DMS153 (cell line): ENCODE measurements around the gene ING5.
A peak's percentile ranks its signal among the peaks of the same experiment; 100 is the strongest.
"Not testable (repeated sequence)": the region's sequence is repeated elsewhere in the genome, so short reads cannot be mapped to it uniquely, and the experiment has no call there.

ENCODE experiments used
- DNase-seq: peaks from one replicate; lab custom pipeline; 2025; lab: John Stamatoyannopoulos, UW

The ING5 gene

GRCh38 chr2:241706537-241706936 lies 4.7 kb downstream of the ING5 start:
- no peak for DNase-seq

GRCh38 chr2:241708879-241709278 lies 7.0 kb downstream of the ING5 start:
- no peak for DNase-seq

- DNase-seq: no peak
These were observed 17.3 kb downstream of the ING5 start for GRCh38 chr2:241719093-241719492.

GRCh38 chr2:241720099-241720498 lies 18.3 kb downstream of the ING5 start:
- no peak for DNase-seq

GRCh38 chr2:241720560-241720959 lies 18.7 kb downstream of the ING5 start:
- DNase-seq: no peak

GRCh38 chr2:241721852-241722251 lies 20.0 kb downstream of the ING5 start:
- no peak for DNase-seq

- DNase-seq: no peak
These were observed 21.1 kb downstream of the ING5 start for GRCh38 chr2:241722896-241723454.

GRCh38 chr2:241724259-241724974 lies 22.6 kb downstream of the ING5 start:
- DNase-seq: no peak

- no peak for DNase-seq
These were observed 23.4 kb downstream of the ING5 start for GRCh38 chr2:241724975-241725870.

GRCh38 chr2:241726459-241726858 lies 24.6 kb downstream of the ING5 start:
- no peak for DNase-seq

- no peak for DNase-seq
These were observed 26.2 kb downstream of the ING5 start for GRCh38 chr2:241728000-241728399.

GRCh38 chr2:241728627-241729026 lies 26.8 kb downstream of the ING5 start:
- DNase-seq: no peak

GRCh38 chr2:241729868-241730267 lies 28.0 kb downstream of the ING5 start:
- DNase-seq: no peak

GRCh38 chr2:241730671-241731293 lies 28.9 kb downstream of the ING5 start:
- DNase-seq: no peak

- DNase-seq: not testable (repeated sequence)
These were observed 30.8 kb downstream of the ING5 start for GRCh38 chr2:241732513-241733186.

- DNase-seq: no peak
These were observed 31.8 kb downstream of the ING5 start for GRCh38 chr2:241733391-241734207.

GRCh38 chr2:241734208-241734466 lies 32.3 kb downstream of the ING5 start:
- DNase-seq: no peak

- peak; percentile 59 for DNase-seq
These were observed 32.8 kb downstream of the ING5 start, which contains the start of gene D2HGDH for GRCh38 chr2:241734467-241735208. TSS of gene D2HGDH (plus strand) at chr2:241734630. CDS start at chr2:241735225, 595 bp downstream.

- no peak for DNase-seq
These were observed 34.3 kb downstream of the ING5 start for GRCh38 chr2:241736111-241736510.

- DNase-seq: no peak
These were observed 36.3 kb downstream of the ING5 start for GRCh38 chr2:241738040-241738686.
